NOMO-1 treated with DMSO at 0.1 percent for 48 hours (cell line): ENCODE data around the gene NACC2.
"Not testable (repeated sequence)": the region's sequence is repeated elsewhere in the genome, so short reads cannot be mapped to it uniquely, and the experiment has no call there.

Source experiments
- DNase-seq: peaks from one replicate; lab custom pipeline; 2025; ENCODE audit not compliant: unreplicated experiment; lab: John Stamatoyannopoulos, UW

Gene NACC2

DNA sequence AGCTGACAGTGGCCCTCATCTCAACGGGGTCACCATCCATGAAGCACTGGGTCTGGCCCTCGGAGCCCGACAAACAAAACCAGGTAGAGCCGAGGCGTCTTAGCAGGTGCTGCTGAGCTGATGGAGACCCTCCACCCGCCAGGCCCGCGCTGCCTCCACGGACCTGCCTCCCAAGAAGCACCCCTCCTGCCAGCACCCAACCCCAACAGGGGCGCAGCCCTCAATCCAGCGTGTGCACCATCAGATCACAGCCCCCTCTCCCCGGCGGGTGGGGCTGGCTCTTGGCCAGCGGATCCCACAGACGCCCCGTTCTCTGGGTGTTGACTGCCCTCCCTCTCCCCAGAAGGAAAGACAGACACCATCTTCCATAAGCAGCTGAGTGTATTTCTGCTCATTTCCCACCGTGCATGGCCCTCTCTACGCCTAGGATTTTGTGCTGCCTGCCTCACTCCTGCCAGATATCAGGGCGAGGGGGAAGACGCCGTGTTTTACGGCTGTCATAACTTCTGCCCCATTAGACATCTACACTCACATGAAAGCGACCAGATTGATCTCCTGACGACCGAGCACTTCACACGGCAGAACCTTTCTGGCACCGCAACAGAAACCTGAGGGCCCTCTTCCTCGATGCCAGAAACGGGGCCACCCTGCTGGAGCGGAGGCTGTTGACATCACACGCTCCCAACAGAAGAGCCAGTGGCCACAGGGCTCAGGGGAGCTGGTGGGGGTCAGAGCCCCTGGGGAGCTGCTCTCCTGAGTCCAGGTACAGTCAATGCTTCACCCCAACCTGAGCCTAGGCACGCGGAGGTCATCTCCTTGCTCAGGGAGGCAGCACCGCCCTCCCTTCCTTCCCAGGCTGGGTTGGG, 12.4 kb downstream of the NACC2 start:
- DNase-seq = no peak

DNA sequence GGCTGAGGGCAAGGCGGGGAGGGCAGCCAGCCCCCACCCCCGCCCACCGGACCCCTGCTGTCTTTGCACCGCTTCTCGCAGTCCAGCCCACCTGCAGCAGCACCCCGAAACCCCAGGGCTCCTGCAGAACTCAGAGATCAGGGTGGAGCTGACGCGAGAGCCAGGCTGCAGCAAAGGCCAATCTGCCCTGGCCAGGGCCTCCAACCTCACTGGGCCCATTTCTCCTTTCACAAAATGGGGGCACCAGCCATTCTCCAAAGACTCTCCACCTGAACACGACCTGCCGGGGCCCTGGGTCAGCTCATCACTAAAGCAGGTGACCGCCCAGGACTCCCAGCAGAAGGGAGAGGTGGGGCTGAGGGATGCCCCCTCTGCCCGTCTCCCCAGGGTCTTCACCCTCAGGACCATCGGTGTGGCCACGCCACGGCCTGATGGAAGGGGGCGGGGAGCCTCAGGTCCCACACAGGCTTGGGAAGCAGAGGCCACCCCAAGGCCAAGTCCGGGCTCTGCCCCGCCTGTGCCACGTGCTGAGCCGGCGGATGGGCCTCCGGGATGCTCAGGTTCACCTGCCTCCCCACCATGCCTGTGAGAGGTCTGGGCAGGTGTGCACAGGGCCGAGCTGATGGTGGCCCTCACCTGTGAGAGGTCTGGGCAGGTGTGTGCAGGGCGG, 13.1 kb downstream of the NACC2 start:
- DNase-seq = no peak

DNA sequence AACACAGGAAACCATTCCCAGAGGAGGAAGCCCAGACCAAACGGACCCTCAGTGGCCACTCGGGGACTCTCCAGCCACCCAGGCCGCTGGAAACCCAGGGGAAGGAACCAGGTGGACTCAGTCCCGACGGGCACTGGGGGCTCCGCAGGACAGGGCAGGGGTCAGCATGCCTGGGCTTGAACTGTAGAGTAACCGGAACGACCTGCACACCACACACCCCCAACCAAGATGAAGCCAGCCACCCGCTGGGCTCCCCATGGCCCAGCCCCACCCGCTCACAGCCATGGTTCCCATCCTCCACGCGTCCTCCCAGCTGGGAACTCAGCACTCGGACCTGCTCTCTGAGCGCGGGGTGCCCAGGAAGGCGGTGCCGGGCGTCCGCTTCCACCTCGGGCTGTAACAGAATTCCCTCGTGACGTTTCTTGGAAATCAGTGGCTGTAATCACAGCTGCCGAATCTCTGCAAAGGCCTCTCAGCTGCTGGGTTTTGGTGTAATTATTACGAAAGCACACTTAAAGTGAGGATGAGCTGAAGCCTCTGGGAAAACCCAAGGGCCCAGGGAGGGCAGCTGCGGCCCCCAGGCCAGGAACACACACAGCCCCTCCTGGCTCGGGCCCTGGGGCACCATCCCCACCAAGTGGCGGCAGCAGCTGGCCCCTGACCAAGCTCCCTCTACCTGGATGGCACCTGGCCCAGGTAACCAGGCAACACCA, 13.8 kb downstream of the NACC2 start:
- DNase-seq = no peak

DNA sequence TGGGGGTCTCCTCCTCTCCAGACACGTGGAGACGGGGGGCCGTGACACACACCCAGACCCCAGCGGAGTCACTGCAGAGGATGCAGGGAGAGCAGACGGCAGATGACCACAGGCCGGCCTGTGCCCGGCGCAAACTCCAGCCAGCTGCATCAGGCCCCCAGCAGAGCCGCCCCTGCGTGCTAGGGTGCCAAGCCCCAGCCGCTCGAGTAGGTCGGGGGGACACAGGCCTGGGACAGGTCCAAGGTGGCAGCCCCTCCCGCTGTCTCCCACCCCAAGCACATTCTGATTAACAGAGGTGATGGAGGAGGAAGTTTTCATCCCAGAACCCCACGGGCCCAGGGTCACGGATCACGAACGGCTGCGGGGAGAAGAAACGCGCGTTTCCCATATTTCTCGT, 14.4 kb downstream of the NACC2 start:
- no peak for DNase-seq

DNA sequence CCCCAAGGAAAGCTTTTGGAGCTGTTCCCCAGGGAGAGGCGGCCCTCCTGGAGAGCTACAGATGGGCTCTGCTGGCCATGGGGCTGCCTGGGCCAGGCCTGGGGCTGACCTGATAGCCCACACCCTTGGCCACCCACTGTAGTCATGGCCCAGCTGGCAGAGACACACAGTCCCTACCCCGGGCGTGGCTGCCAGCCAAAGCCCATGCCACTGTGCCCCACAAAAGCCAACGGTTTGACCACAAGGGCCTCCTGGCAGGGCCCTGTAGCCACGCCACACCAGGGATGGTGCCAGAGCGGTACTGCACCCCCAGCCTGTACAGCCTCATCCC, 15.2 kb downstream of the NACC2 start:
- no peak for DNase-seq

DNA sequence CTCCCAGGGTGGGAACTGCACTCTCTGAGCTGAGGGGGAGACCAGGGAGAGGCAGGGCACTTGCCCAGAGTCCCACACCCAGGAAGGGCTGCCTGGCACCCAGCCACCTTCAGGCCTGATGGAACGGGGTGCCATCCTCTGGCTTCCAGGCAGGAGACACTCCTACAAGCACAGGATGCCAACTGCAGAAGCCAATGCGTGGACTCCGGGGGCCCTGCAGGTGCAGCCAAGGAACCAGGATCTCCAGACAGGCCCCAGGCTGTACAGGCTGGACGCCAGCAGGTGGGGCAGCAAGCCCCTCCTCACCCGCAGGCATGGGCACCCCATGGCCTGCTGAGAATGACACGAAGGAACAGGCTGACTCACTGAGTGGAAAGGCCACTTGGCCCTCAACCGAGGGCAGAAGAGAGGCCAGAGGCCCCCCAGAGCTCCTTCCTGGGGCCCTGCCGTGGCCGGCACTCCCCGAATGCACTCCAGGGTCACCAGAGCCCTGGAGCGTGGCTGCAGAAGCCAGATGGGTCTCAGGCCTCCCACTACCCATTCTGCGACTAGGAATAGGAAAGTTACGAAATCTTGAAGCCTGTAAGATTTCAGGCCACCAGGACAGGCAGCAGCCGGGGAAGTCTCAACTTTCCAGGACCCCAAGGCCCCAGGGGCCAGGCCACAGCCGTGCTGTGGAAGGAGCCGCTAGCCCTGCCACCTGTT, 15.7 kb downstream of the NACC2 start:
- no peak for DNase-seq

DNA sequence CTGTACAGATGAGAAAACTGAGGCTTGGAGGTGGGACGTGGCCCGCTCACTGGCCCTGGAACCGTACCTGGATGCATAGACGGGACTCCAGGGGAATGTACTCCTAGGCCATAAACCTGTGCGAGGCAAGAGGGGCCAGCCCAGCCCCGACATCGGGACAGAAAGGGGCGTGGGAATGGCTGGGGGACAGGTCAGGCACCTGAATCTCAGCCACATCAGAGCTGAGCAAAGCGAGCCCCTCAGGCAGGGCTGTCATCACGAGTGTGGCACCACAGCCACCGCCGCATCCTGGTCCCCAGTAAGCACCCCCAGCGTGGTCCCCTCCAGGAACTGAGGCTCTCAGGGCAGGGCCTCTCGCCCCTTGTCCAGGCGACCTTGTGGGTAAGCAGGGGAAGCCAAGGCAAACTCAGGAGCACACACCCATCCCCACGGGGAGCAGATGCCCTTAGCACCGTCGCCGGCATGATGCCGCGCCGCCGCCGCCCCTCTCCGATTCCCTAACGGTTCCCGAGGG, 16.5 kb downstream of the NACC2 start:
- DNase-seq = no peak

DNA sequence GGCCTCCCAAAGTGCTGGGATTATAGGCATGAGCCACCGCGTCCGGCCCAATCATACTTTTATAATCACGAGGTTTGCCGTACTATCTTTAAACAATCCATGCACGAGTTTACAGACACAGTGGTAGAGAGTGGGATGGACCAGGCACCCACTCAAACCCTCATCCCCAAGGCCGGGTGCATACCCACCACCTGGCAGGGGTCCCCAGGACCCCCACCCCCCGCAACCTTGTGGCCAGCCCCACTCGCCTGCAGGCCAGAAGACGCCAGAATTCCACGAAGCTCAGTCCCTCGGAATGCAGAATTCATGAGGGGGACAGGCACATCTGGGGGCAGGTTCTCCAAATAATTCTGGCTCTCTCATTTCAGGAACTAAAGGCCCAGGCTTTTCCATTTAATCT, 17.1 kb downstream of the NACC2 start:
- DNase-seq = no peak

DNA sequence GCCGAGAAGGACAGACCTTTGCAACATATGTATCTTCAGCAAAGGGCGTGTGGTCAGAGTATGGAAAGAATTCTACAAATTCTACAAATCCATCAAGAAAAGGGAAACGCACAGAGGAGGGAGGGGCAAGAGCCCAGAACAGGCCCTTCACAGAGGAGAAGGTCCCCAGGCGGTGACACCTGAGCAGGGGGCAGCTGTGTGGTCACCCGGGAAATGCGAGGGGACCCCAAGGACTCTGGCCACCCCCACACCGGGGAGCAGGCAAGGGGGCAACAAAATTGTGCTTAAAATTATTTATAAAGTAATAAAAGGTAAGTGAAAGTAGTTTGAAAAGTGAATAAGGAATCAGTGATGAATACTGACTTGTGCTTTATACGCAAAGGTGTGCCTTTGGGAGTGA, 17.6 kb downstream of the NACC2 start:
- peak; percentile 27 for DNase-seq

DNA sequence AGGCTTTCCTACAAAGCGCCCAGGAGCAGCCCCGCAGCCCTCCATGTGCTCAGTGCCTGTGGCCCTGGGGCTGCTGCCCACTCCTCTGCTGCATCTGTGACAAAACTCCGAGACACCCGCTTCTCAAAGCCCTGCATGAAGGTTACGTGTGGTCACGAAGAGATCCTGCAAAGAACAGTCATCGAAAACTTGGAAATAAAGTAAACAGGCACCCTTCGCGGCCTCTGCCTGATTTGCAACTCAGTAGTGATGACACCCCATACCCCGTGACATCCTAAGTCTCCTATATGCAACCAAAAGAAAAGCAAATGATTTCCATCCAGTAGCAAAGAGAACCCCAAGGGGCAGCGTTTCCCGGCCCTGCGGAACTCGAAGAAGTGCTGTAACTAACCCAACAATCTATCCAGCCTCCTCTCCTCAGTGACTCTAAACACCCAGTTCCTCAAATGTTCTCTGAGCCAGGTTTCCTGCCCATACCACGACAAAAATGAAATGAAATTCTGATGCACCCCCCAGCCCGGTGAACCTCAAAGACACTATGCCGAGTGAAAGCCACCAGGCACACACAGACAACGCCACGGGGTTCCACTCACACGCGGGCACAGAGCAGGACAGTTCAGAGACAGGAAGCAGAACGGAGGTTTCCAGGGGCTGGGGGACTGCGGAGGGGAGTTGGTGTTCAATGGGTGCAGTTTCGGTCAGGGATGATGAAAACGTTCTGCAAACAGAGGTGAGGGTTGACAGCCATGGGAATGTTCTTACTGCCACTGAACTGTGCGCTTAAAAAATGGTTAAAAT, 19.0 kb downstream of the NACC2 start:
- DNase-seq = peak; percentile 97

DNA sequence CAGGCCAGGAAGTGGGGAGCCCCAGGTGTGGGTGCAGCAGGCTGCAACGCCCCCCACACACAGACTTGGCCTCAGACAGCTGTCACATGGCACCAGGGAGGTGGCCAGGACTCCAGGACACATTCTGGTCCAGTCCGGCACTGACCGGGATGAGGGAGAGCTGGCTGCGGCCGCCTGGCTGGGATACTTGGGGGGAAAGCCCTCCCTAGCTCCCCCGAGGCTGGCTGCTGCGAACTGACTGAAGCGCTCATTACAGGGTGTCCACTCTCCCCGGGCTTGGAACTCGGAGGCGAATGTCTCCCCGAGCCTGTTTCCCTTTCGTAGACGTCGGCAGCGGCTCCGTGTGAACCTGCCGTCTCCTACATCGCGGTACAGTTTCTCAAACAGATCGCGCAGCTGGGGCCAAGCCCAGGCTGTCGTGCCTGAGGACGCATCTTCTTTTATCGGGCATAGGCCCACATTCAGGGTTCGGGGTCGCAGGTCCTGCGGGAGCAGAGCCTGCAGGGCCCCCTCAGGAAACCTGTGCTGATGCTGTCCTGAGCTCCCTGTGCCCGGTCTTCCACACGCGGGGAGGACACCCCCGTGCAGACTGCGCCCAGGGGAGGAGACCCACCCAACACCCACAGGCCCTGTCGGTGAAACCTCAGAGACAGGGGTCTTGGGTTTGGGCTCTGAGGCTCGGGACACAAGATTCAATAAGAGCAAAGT, 19.8 kb downstream of the NACC2 start:
- DNase-seq = no peak

DNA sequence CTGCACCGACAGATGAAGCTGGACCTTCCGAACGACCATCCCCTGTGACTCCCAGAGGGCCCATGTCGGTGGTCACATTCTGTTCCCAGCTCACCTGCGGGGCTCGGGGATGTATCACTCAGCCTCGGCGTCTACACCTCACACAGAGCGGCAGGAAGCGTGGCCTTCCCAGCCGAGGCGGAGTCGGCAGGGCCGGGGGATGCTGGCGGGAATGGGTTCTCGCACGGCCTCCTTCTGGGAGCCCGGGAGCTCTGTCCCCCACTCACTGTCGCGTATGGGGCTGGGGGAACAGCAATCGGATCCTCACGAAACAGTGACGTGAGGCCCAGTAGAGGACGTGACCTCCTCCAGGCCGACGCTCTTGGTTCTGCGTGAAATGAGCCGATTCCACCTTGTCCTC, 20.4 kb downstream of the NACC2 start:
- no peak for DNase-seq

DNA sequence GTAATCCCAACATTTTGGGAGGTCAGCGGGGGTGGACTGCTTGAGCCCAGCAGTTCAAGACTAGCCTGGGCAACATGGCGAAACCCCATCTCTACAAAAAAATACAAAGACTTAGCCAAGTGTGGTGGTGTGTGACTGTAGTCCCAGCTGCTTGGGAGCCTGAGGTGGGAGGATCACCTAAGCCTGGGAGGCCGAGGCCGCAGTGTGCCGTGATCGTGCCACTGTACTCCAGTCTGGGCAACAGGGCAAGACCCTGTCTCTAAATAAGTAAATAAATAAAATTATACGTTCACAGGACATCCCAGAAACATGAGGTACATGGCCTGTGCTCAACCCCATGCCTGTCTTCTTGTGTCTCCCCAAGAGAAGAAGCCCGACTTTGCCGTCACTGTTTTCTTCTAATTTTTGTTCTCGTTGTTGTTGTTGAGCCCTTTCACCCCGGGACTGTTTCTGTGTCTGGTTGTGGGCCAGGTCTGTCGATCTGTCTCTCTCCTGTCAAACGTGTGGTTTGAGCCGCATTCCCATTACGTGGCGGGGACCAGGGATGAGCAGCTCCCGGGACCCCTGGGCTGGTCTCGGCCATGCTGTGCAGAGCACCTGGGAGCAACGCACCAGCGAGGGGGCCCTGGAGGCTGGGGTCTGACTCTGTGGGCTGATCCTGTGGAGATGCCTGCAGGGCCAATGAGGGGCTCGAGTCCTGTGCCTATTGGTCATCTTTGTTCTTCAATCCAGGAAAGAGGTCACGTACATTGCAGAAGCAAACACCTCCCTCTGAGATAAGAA, 32.2 kb downstream of the NACC2 start:
- DNase-seq = no peak

DNA sequence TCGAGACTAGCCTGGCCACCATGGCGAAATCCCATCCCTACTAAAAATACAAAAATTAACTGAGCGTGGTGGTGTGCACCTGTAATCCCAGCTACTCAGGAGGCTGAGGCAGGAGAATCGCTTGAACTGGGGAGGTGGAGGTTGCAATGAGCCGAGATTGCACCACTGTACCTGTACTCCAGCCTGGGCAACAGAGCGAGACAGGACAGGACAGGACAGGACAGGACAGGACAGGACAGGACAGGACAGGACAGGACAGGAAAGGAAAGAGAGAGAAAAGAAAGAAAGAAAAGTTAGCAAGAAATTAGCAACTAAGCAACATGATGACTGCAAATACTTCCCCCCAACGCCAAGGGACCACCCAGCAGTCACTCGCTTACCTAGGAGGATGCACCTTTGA, 33.2 kb downstream of the NACC2 start:
- not testable (repeated sequence) for DNase-seq

DNA sequence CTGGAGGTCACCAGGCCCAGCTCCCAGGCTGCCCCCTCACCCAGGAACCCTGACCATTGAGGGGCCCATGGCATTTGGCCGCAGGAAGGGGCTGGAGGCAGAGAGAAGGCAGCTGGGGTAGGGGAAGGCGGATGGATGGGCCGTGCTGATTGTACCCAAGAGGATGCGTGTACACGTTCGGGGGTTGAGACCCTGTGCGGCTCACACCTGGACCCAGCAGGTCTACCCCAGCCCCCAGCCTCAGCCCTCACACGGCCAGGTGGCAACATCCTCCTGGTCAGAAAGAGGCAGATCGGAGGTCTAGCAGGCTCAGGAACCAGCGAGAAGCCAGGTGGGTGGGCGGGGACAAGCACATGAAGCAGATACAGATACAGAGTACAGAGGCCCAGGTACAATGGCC, 33.7 kb downstream of the NACC2 start:
- DNase-seq = no peak

DNA sequence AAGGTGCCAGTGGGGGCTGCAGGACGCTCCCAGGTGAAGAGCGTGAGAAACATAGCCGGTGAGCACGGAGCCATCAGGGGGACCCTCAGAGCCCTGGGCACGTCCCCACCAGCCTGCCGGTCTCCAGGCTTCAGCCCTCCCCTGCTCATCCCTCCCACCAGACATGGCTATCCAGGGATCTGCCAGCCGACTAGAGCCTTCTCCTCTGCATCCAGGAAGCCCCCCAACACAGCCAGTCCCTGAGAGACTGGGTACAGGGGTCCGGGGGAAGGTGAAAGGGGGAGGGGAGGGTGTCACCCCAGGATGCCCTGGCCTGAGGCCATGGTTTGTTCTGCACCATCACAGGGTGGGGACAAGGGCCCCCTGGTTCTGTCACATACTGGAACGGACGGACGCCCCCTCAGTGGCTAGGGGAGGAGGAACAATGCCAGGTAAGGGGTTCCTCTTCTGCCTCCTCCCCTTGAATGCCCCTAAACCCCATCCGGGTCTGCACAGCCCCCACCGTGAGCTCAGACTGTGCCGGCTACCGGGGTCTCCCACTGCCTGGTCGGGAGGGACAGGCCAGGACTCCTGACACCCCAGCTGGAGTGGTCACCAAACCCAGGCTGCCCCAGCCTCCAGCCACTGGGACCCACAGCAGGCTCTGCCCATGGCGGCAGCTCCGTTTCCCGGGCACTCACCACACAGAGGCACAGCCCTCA, 34.3 kb downstream of the NACC2 start:
- DNase-seq = no peak

DNA sequence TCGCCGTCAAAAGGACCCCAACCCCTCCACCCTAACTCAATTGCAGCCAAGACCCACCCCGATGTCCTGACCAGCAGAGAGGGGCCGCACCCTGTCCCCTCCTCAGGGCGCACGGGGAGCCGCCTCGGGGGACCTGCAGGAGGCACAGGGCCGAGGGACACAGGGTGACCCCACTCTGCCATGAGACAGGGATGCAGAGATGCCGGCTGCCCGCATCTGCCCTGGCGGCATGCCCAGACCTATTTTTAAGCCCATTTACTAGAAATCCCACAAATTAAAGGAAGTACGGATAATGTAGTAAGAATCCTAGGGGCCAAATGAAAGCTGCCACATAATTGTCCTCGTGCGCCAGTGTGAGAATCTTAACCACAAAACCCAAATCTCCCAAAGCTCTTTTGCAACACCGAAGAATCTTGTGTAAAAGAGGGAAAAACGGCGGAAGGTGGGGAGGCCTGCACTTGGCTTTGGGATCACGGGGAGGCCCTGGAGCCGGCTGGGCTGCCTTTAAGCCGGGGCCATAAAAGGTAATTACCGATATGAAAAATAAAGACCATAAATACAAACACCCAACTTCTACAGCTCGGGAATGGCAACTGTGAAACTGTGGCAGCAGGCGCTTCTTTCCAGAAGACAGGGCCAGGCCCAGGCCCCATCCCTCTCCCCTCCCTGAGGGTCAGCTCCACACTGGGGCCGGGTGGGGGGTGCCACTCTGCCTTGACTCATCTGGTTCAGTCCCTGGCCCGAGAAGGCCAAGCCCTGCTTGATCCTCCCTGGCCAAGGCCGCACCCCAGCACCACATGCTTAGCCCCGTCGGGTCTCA, 35.0 kb downstream of the NACC2 start:
- DNase-seq = peak; percentile 70
